Activated gamma-delta T cell (primary cell): ENCODE results near the gene EGFL8.
A peak's percentile ranks its signal among the peaks of the same experiment; 100 is the strongest.

Experiments used
- DNase-seq: peaks from one replicate; lab custom pipeline; 2025; lab: John Stamatoyannopoulos, UW

Gene EGFL8

DNA sequence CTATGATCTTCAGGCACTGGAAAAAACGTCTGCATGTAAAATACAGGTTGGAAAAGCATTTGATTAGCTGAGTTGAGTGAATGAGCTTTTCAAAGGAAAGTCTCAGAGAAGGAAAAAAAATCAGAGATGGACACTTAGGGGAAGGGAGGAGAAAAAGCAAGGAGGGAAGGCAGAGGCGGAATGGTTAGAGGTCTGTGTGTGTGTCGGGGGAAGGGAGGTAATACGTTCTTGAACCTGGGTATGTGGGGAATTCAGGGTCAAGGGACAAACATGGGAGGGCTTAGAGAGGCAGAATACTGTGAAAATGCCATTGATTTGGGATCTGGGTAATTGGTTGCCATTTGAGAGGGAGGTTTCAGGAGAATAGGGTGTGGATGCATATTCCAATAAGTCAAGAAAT is 17.7 kb upstream of the EGFL8 start:
- no peak for DNase-seq

DNA sequence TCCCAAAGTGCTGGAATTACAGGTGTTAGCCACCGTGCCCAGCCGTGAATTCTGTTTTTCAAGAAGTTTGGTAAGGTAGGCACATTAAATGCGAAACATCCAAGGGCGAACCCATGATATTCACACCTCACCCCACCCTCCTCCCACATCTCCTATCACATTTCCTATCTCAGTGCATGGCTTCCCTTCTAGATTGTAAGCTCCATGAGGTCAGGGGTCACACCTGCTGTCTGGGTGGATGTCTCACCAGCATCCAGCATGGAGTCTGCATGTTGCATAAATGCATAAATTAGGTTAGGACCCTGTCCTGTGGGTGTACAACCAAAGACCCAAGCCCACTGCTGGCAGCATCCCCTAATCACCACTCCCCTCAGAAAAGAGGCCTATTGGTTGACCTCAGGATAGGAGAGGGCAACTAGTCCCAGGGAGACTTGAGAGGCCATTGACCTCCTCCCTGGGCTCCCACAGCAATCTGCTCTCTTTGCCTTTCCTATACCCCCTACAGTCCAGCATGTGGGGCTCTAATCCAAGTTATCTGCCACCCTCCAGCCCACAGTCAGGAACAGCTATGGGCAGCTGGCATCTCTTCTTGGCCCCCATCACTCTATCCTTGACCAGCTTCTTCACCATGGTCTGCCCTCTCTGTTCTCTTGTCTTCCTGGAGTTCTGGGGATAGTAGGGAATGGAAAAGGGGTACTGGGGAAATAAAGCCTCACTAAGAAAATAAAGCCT is 16.8 kb upstream of the EGFL8 start:
- DNase-seq, result no peak

DNA sequence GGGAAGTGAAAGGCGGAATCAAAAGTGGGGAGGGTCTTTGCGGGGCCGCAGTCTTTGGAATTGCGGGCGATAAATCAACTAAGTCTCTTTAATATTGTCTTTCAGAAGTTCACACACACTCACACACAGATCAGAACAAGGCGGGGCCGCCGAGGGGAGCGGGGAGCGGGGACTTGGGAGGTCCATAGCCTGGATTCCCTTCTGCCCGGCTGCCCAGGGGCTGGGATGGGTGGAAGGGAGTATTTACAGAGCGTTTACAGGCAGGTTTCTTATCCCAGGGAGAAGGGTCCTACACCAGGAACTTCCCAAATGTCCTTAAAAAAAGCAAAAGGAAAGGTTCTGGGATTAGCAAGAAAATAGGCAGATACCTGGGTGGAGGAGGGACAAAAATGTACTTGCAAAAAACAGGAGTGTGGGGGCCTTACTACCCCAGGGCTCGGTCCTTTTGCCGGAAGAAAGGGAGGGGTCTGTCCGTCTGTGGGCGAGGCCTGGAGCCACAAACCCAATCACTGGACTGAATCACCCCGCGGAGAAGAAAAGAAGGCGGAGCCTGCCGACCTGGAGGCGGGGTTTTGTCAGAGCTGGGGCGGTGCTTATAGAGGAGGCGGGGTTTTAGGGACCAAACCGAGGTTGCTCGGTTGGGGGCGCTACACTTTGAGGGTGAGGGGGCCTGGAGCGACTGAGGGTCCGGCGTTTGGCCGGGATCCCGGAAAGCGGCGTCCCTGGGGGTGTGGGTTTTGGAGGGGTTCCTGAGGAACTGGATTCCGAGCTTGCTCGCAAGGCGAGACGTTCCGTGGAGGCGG is 15.9 kb upstream of the EGFL8 start:
- DNase-seq, result no peak

DNA sequence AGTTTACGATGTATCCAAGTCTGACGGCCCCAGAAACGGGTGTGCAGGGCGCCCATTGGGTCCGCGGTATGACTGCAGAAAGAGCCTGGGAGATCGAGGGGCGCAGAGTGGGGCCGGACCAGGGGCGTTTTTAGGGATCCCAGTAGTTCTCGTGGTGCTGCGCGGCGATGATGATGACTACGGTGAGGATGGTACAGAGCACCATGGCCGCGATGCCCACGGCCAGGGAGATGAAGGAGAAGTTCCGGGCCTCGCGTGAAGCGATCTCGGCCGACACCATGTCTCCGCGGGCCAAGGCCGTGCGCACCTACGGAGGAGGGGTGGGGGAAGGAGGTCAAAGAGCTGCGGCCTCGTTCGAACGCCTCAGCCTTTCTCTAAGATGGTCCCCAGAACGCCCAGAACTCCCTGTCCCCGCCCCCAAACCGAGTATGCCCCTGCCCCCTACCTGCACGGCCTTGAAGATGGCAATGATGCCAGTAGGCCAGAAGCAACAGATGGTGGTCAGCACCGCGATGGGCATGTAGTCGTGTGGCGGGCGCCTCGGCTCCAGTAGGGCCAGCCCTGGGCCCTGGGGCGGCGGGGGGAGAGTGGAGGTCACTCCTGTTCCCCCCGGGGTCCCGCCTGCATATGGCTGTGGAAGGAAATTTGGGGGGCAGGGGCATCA is 15.2 kb upstream of the EGFL8 start:
- no peak for DNase-seq

DNA sequence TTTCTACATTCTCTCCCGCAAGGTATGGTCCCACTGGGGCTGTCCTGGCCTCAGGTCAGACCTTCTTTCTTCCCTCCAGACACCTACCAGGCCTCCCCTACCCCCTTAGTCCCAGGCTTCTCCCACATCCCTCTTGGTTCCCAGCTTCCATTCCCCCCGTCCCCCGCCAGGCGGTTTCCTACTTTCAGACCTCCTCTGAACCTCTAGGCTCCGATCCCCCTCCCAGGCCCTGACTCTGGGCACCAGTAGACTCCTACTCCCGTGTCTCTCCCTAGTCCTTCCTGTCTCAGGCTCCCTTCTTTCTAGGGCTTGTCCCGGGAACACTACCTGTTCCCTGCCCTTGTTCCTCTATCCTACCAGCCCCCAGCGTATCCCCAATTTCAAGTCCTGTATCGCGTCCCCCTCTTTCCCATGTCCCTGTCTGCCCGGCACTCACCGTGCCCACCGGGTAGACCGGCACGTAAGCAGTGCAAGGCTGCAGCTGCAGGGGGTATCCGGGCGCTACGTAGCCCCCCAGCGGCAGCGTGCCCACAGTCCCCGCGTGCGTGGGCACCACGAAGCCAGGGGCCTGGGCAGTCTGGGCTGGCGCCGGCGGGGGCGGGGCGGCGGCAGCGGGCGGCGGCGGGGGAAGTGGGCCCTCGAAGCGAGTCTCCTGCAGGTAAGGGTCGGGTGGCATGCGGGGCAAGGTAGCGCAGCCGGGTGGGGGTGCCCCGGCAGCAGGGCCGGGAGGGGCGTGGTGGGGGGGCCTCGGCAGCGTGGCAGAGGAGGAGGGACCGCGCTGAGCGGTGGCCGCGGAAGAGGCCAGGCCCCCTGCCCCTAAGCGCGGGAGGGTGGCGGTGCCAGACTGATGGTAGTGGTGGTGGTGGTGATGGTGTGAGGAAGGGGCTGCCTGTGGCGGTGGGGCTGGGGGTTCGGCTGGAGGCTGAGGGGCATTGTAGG is 14.2 kb upstream of the EGFL8 start:
- DNase-seq, result no peak

DNA sequence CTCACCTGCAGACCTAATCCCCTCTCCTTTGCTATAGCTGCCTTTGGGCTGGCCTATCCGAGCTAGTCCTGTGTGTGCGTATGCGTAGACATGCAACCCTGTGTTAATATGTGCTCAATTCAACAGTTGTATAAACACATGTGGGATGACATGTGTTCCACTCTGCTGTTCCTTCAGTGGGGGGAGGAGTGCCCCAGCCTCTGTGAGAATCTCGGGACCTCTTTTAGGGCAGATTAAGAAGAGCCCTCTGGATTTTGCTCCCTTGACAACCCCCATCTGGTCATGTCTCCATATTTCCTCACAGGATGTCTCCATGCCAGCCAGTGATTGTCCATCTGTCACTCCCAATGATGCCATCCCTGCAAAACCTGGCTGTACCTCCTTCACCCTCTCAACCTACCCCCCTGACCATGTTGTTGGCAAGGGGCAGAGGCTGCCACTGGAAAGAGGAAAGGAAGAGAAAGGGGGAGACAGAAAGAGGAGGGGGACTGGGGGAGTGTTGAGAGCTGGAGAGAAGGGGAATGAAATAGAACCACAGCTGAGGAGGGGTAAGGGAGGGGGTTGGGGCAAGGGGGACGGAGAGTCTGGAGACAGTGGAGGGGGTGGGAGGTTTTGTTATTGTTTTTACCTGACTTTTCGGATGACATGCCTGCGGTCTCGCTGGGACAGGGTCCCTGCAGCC is 13.1 kb upstream of the EGFL8 start:
- DNase-seq, result no peak

DNA sequence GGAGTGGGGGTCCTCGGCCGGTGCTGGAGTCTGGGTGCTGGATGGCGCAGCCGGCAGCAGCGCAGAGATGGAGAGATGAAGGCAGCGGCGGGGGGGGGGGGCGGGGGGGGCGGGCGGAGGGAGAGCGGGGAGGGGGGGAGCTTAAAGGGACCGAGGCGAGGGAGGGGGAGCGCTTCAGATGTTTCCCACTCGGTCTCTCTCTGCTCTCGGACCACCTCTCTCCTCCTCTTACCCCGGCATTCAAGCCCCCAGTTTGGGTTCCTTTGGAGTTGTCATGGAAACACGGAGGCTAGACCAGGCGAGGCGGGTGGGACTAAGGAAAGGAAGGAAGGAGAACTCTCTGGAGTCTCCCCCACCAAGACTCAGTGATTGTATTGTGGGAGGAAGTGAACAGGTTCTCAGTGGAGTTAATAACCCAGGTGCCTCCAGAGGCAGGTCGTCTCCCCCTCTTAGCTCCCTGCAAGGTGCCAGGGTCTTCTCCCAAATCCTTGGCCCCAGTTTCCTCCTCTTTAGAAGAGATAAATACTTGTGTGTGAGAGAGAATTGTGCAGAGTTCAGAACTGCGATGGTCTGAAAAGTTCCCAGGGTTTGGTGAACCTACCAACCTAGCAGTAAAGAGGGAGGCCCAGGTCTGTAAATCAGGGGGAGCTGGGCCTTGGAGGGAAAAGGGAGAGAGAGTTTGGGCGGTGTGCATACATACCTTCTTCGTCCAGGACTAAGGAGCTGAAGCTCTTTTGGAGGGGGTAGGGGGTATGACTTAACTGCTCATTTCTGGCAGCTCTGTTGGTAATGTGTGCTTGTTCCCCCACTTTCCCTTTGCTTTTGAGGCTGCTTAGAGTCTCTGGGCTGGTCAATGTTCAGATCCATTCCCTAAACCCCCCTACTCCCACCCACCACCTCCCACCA is 12.3 kb upstream of the EGFL8 start, which contains the start of gene PRRT1:
PRRT1 (minus strand) TSS at position 77 of the 906 bp plus-strand sequence. CDS start 112 bp downstream, outside the sequence.
- no peak for DNase-seq

DNA sequence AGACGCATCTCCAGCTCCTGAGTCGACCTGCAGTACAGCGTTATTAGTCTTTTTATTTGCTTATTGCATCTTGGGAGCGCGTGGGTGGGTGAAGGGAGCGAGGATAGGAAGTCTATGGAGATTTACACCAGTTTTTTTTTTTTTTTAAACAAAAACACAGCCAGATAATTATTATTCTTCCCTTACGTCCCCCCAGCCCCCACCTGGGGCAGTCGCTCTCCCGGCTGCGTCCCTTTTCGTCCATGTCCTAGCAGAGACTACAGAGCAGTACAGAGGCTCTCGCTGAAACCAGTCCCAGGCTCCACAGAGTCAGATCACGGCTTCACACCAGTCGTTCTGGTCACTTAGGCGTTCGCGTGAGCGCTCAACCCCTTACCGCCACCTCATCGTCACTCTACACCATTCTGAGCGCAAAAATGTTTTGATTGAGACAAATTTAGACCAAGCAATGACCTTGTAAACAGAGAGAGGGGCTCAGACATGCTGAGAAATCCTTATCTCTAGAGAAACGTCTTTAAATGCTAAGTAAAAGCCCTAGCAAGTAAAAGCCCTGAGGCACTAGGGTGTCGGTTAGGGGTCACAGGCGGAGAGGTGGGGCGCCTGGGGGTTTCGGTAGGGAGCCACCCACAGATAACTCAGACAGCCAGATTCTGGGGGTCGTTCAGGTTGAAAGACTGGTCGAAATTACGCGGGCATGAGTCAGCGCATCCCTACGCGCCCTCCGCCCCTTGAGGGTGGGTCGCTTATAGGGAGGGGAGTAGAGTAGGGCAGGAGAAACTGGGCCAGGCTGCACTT is 11.4 kb upstream of the EGFL8 start:
- no peak for DNase-seq

DNA sequence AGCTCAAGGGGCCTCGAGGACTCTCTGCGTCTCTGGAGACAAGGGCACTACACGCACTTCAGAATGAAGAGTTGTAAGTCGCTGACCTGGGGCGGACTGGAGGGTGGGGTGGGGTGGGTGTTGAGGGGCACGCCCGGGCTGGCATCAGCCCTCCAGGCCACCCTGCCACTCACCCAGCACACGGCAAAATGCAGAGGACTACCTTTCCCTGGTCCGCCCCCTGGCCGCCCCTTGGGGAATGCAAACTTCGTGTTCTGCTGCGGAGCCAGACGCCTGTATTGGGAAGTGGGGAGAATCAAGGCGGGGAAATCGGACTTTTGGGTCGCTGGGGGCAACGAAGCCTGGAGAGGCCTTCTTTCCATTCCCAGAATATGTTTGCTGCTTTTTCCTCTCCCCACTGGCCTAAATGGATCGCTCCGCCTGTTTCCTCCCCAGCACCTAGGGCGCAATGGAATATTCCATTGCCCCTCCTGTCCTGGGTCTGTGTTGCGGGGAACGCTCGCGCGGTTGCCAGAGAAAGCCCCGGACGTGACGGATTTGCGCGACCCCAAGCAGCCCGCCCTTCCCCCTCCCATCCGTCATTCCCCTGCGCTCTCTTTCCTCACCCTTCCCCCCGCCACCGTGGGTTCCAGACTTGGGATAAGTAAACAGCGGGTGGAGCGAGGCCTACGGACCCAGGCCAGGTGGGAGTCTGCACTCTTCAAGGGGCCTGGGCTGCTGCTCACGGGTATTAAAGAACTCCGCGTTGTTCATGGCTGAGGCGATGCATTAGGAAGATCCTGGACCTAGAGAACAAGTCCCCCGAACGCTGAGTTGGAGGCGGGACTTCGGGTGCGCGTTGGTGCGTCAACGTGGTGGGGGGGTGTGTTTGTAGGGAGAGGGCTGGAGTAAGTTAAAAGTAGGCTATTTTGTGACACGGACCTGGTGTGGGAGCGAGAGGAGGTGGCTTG is 10.6 kb upstream of the EGFL8 start, which contains the start of gene PPT2:
PPT2 (plus strand) TSS at position 578 of the 950 bp plus-strand sequence. CDS start 454 bp downstream, outside the sequence.
- DNase-seq, result peak; percentile 52

DNA sequence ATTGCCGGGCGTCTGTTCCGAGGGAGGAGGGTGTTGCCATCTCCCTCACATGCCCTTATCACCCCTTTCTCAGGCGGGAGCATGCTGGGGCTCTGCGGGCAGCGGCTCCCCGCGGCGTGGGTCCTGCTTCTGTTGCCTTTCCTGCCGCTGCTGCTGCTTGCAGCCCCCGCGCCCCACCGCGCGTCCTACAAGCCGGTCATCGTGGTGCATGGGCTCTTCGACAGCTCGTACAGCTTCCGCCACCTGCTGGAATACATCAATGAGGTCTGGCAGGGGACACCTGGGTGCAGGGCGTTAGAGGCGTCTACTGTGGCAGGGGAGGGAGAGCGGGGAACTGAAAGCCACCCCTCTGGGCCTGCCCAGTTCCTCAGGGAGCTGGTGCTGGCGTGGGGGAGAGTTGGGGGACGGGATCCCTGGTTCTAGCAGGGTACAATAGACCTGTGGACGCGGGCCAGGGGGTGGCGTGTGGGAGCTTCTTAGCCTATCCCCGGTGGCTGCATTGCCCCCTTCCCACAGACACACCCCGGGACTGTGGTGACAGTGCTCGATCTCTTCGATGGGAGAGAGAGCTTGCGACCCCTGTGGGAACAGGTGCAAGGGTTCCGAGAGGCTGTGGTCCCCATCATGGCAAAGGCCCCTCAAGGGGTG is 9.8 kb upstream of the EGFL8 start:
- no peak for DNase-seq

DNA sequence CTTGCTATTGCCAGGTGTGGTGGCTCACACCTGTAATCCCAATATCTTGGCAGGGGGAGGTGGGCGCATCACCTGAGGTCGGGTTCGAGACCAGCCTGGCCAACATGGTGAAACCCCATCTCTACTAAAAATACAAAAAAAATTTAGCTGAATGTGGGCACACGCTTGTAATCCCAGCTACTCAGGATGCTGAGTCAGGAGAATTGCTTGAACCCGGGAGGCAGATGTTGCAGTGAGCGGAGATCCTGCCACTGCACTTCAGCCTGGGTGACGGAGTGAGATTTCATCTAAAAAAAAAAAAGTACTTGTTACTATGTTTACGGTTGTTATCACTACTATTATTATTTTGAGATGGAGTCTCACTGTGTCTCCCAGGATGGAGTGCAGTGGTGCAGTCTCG is 7.5 kb upstream of the EGFL8 start:
- no peak for DNase-seq

DNA sequence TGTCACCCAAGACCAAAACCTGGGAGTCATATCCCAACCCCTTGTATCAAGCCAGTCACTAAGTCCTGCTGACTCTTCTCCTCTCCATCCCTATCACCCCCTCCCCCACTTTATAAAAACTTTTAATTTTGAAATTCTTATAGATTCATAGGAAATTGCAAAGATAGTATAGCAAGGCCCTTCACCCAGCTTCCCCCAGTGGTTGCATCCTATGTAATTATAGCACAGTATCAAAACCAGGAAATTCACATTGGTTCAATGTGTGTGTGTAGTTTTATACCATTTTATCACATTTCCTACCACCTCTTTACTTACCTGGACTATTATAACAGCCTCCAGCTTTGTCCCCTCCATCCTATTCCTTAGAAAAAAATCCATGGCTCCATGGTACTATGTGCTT is 6.3 kb upstream of the EGFL8 start:
- DNase-seq, result no peak

DNA sequence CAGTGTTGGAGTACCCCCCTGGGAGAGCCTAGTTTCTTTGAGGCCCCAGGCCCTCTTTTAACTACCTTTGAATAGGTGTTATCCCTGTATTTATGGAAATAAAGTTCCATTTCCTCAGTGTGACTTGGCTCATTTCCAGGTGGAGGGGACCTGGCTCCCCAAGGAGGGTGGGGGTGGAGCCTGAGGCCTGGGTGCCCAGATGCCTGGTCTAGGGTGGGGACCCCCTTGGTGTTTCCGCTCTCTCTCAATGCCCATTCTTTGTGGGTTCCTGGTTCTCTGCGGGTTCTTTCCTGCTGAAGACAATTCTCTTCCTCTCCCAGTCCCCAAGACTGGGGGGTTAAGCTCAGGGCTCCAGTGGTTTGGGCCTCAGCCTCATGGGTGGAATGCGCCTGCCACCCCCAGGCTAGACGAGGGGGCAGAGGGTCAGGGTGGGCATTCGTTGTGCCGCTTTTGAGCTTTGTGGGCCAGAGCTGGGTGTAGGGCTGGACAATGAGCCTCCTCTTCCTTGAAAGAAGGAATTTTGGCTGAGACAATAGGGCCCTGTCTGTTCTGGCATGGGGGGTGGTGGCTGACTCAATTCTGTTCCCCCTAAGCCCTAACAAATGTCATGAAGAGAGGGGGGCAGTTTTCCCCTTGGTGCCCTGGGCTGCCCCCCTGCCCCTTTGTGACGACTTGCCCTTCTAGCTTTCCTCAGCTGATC is 686 bp upstream of the EGFL8 start:
- no peak for DNase-seq

DNA sequence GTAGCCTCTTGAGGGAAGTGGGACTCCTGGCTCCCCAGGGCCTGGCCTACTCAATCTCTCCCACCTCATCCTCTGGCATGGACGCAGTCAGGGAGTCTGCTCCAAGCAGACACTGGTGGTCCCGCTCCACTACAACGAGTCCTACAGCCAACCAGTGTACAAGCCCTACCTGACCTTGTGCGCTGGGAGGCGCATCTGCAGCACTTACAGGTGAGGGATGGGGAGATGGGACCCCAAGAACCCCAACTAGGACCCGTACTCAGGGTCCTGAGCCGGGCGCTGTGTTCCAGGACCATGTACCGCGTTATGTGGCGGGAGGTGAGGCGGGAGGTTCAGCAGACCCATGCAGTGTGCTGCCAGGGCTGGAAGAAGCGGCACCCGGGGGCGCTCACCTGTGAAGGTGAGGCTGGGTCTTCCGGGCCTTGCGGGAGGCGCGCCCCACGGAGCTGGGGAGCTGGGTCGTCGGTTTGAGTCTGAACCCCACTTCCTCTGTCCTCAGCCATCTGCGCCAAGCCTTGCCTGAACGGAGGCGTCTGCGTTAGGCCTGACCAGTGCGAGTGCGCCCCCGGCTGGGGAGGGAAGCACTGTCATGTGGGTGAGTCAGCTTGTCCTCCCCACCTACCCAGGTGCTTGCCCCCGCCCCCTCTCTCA is 2.1 kb downstream of the EGFL8 start:
- no peak for DNase-seq

DNA sequence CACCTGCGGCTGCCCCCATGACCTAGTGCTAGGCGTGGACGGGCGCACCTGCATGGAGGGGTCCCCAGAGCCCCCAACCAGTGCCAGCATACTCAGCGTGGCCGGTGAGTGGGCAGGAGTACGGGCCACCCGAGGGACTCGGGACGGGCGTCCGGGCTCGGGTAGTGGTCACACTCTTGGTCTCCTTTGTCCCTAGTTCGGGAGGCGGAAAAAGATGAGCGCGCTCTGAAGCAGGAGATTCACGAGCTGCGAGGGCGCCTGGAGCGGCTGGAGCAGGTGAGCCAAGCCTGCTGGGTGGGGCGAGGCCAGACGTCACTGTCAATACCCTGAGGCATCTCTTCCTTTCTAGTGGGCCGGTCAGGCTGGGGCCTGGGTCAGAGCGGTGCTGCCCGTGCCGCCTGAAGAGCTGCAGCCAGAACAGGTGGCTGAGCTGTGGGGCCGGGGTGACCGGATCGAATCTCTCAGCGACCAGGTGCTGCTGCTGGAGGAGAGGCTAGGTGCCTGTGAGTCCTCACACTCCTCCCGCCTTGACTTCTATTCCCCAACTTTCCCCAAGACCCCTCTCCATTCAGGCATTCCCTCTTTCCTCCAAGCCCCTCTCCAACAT is 2.9 kb downstream of the EGFL8 start:
- DNase-seq, result no peak

DNA sequence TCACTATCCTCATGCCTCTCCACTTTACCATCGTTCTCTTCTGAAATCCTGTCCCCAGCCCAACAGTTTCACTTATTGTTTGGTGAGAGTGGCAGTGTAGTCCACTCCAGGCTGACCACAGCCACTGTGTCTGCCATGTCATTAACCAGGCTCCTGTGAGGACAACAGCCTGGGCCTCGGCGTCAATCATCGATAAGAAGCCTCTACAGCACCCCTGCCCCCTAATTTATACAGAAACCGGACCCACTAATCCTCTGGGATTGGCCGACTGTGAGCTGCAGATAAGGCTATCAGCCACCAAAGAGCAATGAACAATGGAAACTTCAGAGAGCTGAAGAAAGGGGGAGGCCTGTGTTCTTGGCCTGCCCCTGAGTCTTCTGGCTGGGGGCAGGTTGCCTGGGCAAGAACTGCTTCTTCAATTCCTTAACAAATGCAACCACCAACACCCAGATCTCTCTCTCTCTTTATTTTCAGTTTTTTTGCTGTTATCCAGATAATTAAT is 3.4 kb downstream of the EGFL8 start:
- DNase-seq, result no peak
